CD4-positive, alpha-beta T cell treated with Interleukin-15 for 4 hours (primary cell): ENCODE results near the gene LIMS2.
A peak's percentile ranks its signal among the peaks of the same experiment; 100 is the strongest.

Source experiments
- DNase-seq: peaks from one replicate; pipeline ENCODE4 v3.0.0-alpha.2; 2020; ENCODE audit warnings: low spot score

LIMS2 gene, protein sequence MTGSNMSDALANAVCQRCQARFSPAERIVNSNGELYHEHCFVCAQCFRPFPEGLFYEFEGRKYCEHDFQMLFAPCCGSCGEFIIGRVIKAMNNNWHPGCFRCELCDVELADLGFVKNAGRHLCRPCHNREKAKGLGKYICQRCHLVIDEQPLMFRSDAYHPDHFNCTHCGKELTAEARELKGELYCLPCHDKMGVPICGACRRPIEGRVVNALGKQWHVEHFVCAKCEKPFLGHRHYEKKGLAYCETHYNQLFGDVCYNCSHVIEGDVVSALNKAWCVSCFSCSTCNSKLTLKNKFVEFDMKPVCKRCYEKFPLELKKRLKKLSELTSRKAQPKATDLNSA

DNA sequence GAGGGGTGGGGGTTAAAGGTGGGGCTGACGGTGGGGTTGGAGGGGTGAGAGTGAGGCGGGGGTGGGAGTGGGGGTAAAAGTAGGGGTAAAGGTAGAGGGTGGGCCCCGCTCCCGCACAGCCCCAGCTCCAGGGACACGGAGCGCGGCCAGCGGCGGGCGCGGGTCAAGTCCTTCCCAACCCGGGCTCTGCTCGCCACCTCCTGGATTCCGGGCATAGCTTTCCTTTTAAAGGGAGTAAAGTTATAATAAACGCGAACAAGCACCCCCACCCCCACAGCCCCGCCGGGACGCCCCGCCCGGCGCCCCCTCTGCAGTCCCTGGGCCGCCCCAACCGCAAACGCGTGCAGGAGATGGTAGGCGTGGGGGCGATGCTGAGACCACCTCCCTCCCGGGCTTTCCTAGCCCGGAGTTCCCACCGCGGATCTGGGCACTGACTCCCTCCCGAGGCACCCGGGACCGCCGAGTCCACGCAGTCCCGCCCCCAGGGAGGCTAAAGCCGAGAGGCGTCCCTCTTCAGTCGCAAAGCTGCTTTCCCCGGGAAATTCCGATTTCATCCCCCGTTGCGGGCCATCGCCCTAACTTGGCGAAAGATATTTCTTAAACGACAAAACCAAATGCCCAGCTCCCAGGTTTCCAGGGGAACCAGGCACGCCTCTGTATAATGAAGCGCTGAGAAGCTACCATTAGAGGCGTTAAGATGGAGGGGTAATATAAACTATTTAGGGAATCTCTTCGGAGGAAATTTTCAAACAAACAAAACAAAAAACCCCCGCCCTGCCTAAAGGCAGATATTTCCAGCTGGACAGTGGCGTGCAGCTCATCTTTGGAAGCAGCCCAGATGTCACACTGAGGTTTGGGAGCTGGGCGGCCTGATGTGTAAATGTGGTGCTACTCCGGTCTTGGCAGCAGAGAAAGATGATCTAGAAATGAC lies at the start of gene LIMS2:
Gene LIMS2 (minus strand): TSS at position 200 of the 931 bp plus-strand sequence. CDS start 506 bp downstream, outside the sequence.
- DNase-seq, result no peak

- no peak for DNase-seq
Observed at GRCh38 chr2:127722807-127723206, 47.5 kb upstream of the LIMS2 start.

GRCh38 chr2:127721978-127722355 lies 46.6 kb upstream of the LIMS2 start:
- no peak for DNase-seq

GRCh38 chr2:127721311-127721977 lies 46.1 kb upstream of the LIMS2 start:
- no peak for DNase-seq

- no peak for DNase-seq
Observed at GRCh38 chr2:127719301-127720218, 44.2 kb upstream of the LIMS2 start.

- no peak for DNase-seq
Observed at GRCh38 chr2:127718271-127718670, 42.9 kb upstream of the LIMS2 start.

DNA sequence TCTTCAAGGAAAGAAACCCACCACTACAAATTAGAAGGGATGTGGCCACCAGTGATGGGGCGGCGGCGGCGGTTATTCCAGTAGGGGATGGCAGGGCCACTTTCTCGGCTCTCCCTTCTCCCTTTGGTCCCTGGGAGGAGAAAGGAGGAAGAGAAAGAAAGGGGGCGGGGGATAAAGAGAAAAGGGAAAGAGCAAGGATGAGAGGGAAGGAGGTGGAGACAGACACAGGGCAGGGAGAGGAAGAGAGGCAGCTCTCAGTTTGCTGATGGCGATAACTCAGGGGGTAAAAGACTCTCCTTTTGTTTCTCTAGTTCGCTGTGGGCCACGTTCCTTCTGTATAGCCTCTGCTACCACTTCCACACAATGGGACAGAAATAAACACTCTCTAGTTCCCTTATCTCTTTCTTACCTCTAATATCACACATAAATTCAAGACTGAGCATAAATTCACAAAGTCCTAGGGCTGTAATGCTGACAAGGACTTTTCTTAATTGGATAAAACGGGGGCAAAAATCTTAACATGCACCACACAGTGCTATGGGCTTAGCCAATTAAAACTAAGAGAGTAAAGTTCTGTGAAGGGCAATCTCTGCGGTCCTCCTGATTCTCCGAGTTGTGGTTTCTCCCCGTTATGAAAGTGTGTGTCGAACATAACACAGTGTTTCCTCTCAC lies 40.6 kb upstream of the LIMS2 start:
- no peak for DNase-seq

DNA sequence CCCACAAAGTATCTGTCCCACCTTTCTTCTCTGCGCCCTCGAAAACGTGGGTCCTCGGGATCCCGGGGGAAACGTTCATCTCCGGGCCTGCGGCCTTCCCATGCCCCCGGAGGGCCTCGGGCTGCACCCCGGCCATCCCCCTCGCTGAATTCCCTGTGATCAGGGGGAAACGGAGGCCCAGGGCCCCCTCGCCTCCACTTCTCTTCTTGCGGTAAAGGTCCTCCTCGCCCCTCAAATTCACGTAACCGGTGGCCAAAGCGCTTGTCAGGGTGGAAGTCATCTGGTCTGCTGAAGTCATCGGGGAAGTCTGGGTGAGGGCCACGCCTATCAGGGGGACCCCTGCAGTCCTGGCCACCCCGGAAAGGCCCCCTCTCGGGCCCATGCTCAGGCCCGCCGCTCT lies 38.2 kb upstream of the LIMS2 start:
- DNase-seq, result no peak

DNA sequence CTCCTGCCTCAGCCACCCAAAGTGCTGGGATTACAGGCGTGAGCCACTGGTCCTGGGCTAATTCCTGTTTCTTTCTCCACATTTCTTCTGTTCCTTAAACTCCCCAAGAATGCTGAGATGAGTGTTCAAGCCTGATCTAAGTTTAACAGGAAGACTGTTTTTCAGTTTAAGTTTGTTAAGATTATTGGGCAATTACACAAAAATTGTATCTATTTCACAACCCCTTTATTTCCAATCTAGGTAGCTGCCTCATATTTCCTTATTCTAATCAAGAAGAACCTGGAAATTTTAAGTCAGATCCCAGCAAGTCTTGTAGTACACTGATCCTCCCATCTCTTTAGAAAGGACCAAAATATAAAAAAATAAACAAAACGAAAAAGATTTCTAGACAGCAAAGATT lies 37.7 kb upstream of the LIMS2 start:
- DNase-seq, result no peak

- DNase-seq, result no peak
Observed at GRCh38 chr2:127709336-127709735, 34.0 kb upstream of the LIMS2 start.

DNA sequence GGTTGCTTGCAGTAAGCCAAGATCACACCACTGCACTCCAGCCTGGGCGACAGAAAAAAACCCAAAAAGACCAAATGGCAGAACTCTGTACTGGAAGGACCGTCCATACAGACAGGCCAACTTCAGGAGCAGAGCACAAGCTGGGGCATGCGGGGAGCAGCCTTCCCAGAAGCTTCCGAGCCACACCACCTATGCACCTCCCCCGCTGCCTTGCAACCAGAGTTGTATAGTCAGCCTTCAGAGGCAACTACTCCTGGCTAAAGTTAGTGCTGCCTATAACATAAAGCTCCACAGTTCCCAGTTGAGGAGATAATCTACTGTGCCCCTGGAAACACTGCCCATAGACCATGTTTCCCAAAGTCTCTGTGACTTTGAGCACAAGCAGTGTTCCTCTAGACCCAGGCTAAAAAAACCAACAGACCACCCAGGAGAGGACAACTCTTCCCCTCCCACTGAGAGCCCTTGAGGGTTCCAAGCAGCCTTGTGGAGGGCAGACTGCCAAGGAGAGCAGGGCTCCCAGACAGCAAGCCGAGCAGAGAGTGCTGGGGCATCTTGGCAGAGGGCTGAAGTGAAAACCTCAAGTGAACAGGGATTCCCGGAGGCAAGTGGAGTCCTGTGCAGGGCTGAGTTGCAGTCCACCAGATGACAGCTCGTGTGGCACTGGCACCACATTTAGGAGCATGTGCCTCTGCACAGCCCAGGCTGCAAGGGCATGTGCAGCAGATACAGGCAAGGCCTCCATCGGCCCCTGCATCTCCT lies 32.7 kb upstream of the LIMS2 start:
- no peak for DNase-seq

DNA sequence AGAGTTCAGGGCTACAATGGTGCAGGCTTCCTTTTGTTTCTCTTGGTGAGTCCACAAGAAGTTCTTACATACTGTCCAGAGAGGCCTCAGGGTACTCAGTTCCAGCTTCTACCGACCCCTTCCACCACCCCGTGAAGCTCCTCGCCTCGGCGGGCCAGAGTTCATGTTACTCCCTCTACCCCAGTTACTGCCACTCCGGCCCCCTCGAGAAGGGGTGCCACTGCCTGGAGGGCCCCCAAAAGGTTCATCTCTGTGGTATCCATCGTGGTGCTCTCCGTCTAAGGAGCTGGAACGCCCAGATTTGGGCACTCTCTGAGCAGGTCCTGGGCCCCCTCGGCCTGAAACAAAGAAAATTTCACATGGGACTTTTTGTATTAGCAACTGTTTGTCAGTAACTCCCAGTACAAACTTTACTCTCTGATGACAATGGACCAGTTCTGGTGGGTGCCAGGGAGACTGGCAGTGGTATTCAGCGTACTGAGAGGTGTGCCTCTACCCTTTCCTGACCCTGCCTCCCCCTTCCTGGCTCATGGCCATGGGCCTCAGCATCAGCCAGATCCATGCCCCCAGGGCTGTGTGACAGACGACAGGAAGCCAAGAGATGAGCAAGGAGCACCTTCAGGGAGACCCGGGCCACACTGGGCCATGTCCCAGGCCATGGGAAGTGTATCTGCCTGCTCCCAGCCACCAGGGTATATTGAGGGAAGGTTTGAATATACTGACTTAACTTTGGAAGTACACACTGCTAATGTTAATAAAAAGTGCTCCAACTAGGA lies 31.1 kb upstream of the LIMS2 start:
- DNase-seq, result no peak

DNA sequence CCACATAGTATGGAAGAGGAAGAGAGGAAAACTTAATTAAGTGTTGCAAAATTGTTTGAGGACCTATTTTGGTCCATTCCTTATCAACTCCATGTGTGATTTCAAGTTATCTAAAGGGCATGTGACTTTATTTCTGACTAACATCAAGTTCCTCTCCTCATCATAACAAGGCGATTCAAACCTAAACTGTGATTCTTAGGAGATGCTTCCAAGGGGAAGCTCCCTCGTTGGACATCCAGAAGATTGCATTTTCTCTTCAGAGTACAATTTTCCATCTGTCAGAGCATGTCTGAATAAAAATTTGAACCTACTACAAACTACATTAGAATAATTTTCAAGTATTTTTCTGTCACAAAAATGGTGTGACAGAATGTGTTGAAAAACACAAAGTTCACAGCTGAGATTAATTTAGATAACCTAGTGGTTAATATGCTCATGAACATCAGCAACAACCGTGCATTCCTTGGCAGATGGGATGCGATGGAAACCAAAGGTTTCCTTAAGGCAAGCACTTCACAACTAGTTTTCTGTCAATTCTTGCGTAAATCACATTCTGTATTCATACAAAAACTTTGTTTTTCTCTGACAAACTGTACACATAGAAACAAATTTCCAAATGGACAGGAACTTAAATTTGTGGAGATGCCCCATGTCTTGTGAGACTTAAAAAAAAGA lies 30.2 kb upstream of the LIMS2 start:
- no peak for DNase-seq

- DNase-seq, result no peak
Observed at GRCh38 chr2:127704641-127705390, 29.5 kb upstream of the LIMS2 start.

DNA sequence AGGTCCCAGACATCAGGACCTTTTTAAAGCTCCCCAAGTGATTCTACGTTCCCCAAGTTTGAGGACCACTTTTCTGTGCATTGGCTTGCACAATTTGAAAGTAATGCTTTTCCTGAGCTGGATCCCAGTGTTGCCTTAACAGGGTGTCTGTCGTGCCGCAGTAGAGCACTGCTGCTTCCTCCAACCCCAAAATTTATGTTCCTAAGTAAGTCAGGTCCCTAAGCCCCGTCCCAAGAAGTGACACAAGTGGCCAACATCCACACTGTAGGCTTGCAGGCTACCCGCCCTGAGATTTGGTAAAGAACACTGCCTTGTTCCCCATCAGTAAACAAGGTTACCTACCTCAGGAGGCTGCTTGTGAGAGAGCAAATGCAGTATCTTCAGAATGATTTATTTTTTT lies 28.0 kb upstream of the LIMS2 start:
- DNase-seq, result no peak

DNA sequence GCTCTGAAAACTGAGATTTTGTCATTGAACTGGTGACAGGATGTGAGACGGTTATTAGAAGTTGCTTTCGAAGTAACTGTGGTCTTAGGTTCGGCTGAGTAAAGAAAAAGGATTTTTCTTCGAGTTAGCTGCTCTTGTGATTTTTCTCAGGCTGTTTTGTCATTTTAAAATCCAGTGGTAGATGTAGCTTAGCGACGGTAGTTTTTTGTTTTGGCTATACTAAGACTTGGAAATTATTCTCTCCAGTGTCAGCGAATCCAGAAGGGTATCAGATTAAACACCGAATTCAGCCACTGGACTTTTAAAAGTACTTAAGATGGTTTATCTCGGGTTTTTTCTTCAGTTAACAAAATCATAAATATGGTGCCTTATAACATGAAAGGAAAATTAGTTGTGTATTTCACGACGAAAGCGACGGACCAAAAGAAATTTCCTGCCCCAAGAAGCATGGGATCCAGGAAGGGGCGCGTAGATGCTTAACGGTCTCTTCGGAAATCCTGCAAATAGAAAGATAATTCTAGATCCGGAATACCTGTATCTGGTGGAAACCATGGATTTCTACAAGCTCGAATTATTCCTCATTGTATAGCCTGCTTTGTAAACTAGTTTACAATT lies 27.2 kb upstream of the LIMS2 start:
- no peak for DNase-seq

GRCh38 chr2:127701651-127702394 lies 26.5 kb upstream of the LIMS2 start:
- peak; percentile 82 for DNase-seq
